A673 (cell line): ENCODE data around the gene IGFL4. TPM values are rescaled to one million over a fixed set of nuclear protein-coding genes. Genes with fewer than 3 reads are reported as not detected.

Experiments
- BruUV-seq: library from RNA; stranded (reverse); fragments of 400-500 nt; replicated peaks from 2 replicates; lab custom pipeline; 2021; lab: Mats Ljungman, UMichigan
- CTCF ChIA-PET: fragments of 300-600 bp; sonication (Branson Sonifier 250); formaldehyde crosslinking; loops from one replicate; lab custom pipeline; 2022; ENCODE audit warnings: antibody characterized with exemption; lab: Charles Lee
- POLR2A ChIA-PET: fragments of 300-600 bp; sonication (Branson Sonifier 250); formaldehyde crosslinking; loops from one replicate; lab custom pipeline; 2022; ENCODE audit warnings: antibody characterized with exemption; ENCODE audit not compliant: low non-redundant PET; lab: Charles Lee
- DNase-seq: peaks from one replicate; pipeline ENCODE4 v3.0.0-alpha.2; 2015; ENCODE audit warnings: low spot score
- H3K27ac ChIP-seq: fragments of 200-600 bp; sonication (generic); 2 replicates; pipeline ENCODE4 v1.5.1; 2016; ENCODE audit warnings: mixed run types, low read depth, mild to moderate bottlenecking, mixed read lengths, antibody characterized with exemption, low read length; ENCODE audit not compliant: poor library complexity, severe bottlenecking
- H3K27me3 ChIP-seq: fragments of 200-600 bp; sonication (generic); replicated peaks from 2 replicates; pipeline ENCODE4 v1.6.1; 2017; ENCODE audit warnings: mixed run types, low read depth, mild to moderate bottlenecking, mixed read lengths, antibody characterized with exemption, low read length; ENCODE audit not compliant: insufficient read depth, poor library complexity
- H3K36me3 ChIP-seq: fragments of 200-600 bp; sonication (generic); 2 replicates; pipeline ENCODE4 v1.6.1; 2016; ENCODE audit warnings: mixed run types, mild to moderate bottlenecking, mixed read lengths, antibody characterized with exemption, low read length; ENCODE audit not compliant: insufficient read depth, poor library complexity, severe bottlenecking
- H3K4me1 ChIP-seq: fragments of 200-600 bp; sonication (generic); 2 replicates; pipeline ENCODE4 v1.6.1; 2017; ENCODE audit warnings: mixed run types, mild to moderate bottlenecking, mixed read lengths, antibody characterized with exemption, low read length; ENCODE audit not compliant: insufficient read depth, poor library complexity, severe bottlenecking
- H3K4me3 ChIP-seq: fragments of 200-600 bp; sonication (generic); 2 replicates; pipeline ENCODE4 v1.5.1; 2016; ENCODE audit warnings: low read depth, mixed run types, mild to moderate bottlenecking, mixed read lengths, low read length; ENCODE audit not compliant: poor library complexity, severe bottlenecking
- H3K9me3 ChIP-seq: fragments of 200-600 bp; sonication (generic); 2 replicates; pipeline ENCODE4 v1.6.1; 2016; ENCODE audit warnings: mixed run types, low read depth, mild to moderate bottlenecking, mixed read lengths, antibody characterized with exemption, low read length; ENCODE audit not compliant: poor library complexity, severe bottlenecking
- EZH2 ChIP-seq: fragments of 200-600 bp; sonication (generic); IDR thresholded peaks from 2 replicates; pipeline ENCODE4 v1.6.1; 2017; ENCODE audit warnings: borderline replicate concordance, low read depth, mild to moderate bottlenecking, mixed read lengths, antibody characterized with exemption, low read length; ENCODE audit not compliant: poor library complexity, severe bottlenecking
- intact Hi-C: fragments of 100-400 bp; cut with micrococcal nuclease; formaldehyde crosslinking; loops from one replicate; pipeline ENCODE4 v1.10.0; 2022; ENCODE audit not compliant: unreplicated experiment
- total RNA-seq: library from RNA; stranded (reverse); gene quantifications from 2 replicates; pipeline ENCODE4 v1.2.3, GENCODE V29; 2021
- TF ChIP-seq, protein P1 (sequence below): fragments of 300-800, 200-600 bp; sonication (generic); conservative IDR thresholded peaks from 2 replicates; pipeline ENCODE4 v1.5.1; 2017; ENCODE audit warnings: low read depth, mild to moderate bottlenecking, antibody characterized with exemption, low read length, moderate library complexity, mixed read lengths

IGFL4 gene
- total RNA-seq, 1 experiment from 2014 or later, result not detected

DNA sequence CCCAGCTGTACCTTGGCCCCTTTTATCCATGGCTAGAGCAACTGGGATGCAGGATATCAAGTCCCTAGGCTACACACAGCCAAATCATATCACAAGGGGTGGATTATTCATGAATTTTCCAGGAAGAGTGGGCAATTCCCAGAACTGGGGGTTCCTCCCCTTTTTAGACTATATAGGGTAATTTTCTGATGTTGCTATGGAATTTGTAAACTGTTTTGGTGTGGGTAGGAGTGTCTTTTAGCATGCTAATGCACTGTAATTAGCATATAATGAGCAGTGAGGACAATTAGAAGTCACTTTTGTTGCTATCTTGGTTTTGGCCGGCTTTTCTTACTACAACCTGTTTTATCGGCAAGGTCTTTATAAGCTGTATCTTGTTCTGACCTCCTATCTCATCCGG, 18.0 kb upstream of the IGFL4 start:
- Histone ChIP-seq H3K27ac (no peak overlapping the region), H3K9me3 (peaks cover 24% of the 10 kb centered on the region), H3K27me3 (peaks cover 44% of the 10 kb centered on the region), H3K4me1 (no peaks in the 10 kb centered on the region), H3K4me3 (no peak overlapping the region), H3K36me3 (no peaks in the 10 kb centered on the region)
- ChIA-PET CTCF (no interaction called here), POLR2A (no interaction called here)
- TF ChIP-seq, protein P1, sequence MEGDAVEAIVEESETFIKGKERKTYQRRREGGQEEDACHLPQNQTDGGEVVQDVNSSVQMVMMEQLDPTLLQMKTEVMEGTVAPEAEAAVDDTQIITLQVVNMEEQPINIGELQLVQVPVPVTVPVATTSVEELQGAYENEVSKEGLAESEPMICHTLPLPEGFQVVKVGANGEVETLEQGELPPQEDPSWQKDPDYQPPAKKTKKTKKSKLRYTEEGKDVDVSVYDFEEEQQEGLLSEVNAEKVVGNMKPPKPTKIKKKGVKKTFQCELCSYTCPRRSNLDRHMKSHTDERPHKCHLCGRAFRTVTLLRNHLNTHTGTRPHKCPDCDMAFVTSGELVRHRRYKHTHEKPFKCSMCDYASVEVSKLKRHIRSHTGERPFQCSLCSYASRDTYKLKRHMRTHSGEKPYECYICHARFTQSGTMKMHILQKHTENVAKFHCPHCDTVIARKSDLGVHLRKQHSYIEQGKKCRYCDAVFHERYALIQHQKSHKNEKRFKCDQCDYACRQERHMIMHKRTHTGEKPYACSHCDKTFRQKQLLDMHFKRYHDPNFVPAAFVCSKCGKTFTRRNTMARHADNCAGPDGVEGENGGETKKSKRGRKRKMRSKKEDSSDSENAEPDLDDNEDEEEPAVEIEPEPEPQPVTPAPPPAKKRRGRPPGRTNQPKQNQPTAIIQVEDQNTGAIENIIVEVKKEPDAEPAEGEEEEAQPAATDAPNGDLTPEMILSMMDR, result no peak
- no peak for TF ChIP-seq EZH2
- no peak for DNase-seq
- intact Hi-C loops, result no loop called here
- no TSS peak for BruUV-seq

- H3K36me3 ChIP-seq, result no peaks in the 10 kb centered on the region
- CTCF ChIA-PET, result no interaction called here
- H3K4me3 ChIP-seq, result no peak overlapping the region
- POLR2A ChIA-PET, result no interaction called here
- intact Hi-C loops, result no loop called here
- TF ChIP-seq, protein P1, result no peak
- no peak for TF ChIP-seq EZH2
- peaks cover 14% of the 10 kb centered on the region for H3K9me3 ChIP-seq
- no peak overlapping the region for H3K27ac ChIP-seq
- DNase-seq, result no peak
- H3K4me1 ChIP-seq, result no peaks in the 10 kb centered on the region
- peaks cover 61% of the 10 kb centered on the region for H3K27me3 ChIP-seq
- no TSS peak for BruUV-seq
Observed at GRCh38 chr19:46056536-46056935, 15.7 kb upstream of the IGFL4 start.

GRCh38 chr19:46052896-46053295, 12.1 kb upstream of the IGFL4 start:
- intact Hi-C loops, result no loop called here
- no peaks in the 10 kb centered on the region for H3K4me1 ChIP-seq
- H3K36me3 ChIP-seq, result no peaks in the 10 kb centered on the region
- H3K4me3 ChIP-seq, result no peak overlapping the region
- DNase-seq, result no peak
- no peak overlapping the region for H3K27ac ChIP-seq
- no TSS peak for BruUV-seq
- no peak for TF ChIP-seq EZH2
- TF ChIP-seq, protein P1, result no peak
- no peaks in the 10 kb centered on the region for H3K9me3 ChIP-seq
- POLR2A ChIA-PET, result no interaction called here
- CTCF ChIA-PET, result interaction anchor here (0.6 kb wide), 1 partner anchor 25 kb away, joined by 3 read pairs; no protein-coding TSS in a partner anchor
- peaks cover 79% of the 10 kb centered on the region for H3K27me3 ChIP-seq
